Calu3 (cell line): ENCODE data around the gene TRAK1. TPM values are rescaled to one million over a fixed set of nuclear protein-coding genes. Genes with fewer than 3 reads are reported as not detected.

Source experiments
- BruUV-seq: library from RNA; stranded (reverse); fragments of 400-500 nt; replicated peaks from 2 replicates; lab custom pipeline; 2021; lab: Mats Ljungman, UMichigan
- CTCF ChIA-PET: fragments of 300-600 bp; sonication (Branson Sonifier 250); formaldehyde crosslinking; loops from one replicate; lab custom pipeline; 2022; ENCODE audit warnings: antibody characterized with exemption; lab: Charles Lee
- DNase-seq: peaks from one replicate; pipeline ENCODE4 v3.0.0; 2022
- H3K27ac Mint-ChIP-seq: one replicate; pipeline ENCODE4 v1.8.0; 2022; ENCODE audit warnings: mixed read lengths; ENCODE audit not compliant: unreplicated experiment
- H3K27me3 Mint-ChIP-seq: one replicate; pipeline ENCODE4 v1.8.0; 2022; ENCODE audit warnings: mixed read lengths; ENCODE audit not compliant: unreplicated experiment
- H3K36me3 Mint-ChIP-seq: one replicate; pipeline ENCODE4 v1.8.0; 2022; ENCODE audit warnings: mild to moderate bottlenecking, moderate library complexity, mixed read lengths; ENCODE audit not compliant: insufficient read depth, unreplicated experiment
- H3K4me1 Mint-ChIP-seq: one replicate; pipeline ENCODE4 v1.8.0; 2022; ENCODE audit warnings: mild to moderate bottlenecking, low read depth, mixed read lengths; ENCODE audit not compliant: unreplicated experiment
- H3K4me3 Mint-ChIP-seq: one replicate; pipeline ENCODE4 v1.8.0; 2022; ENCODE audit warnings: mild to moderate bottlenecking, low read depth, moderate library complexity, mixed read lengths; ENCODE audit not compliant: unreplicated experiment
- H3K9me3 Mint-ChIP-seq: one replicate; pipeline ENCODE4 v1.8.0; 2022; ENCODE audit warnings: low read depth, mixed read lengths; ENCODE audit not compliant: unreplicated experiment
- CTCF ChIP-seq: fragments of 200-600 bp; IDR thresholded peaks from one replicate; pipeline ENCODE4 v1.8.0; 2022; ENCODE audit warnings: antibody characterized with exemption; ENCODE audit not compliant: unreplicated experiment
- intact Hi-C: fragments of 100-400 bp; cut with micrococcal nuclease; formaldehyde crosslinking; loops from one replicate; pipeline ENCODE4 v1.10.0; 2022; ENCODE audit not compliant: unreplicated experiment
- total RNA-seq: library from RNA; stranded (reverse); gene quantifications from 2 replicates; pipeline ENCODE4 v1.2.3, GENCODE V29; 2022

TRAK1 gene
- total RNA-seq, 1 experiment from 2014 or later: 108 TPM

GRCh38 chr3:42216302-42216701, 125.1 kb downstream of the TRAK1 start:
- TF ChIP-seq CTCF: no peak
- no peak overlapping the region for H3K4me3 Mint-ChIP-seq
- no peak for DNase-seq
- H3K9me3 Mint-ChIP-seq: no peaks in the 10 kb centered on the region
- intact Hi-C loops: no loop called here
- CTCF ChIA-PET: interaction anchor here (0.7 kb wide), 1 partner anchor 19 kb away, joined by 4 read pairs; no protein-coding TSS in a partner anchor
- no peak overlapping the region for H3K27ac Mint-ChIP-seq
- BruUV-seq: no TSS peak
- peaks cover 54% of the 10 kb centered on the region for H3K36me3 Mint-ChIP-seq
- no peaks in the 10 kb centered on the region for H3K4me1 Mint-ChIP-seq
- no peaks in the 10 kb centered on the region for H3K27me3 Mint-ChIP-seq

GRCh38 chr3:42216931-42217333, 125.8 kb downstream of the TRAK1 start:
- Mint-ChIP-seq H3K36me3 (peaks cover 54% of the 10 kb centered on the region), H3K4me3 (no peak overlapping the region), H3K9me3 (no peaks in the 10 kb centered on the region), H3K27ac (no peak overlapping the region), H3K27me3 (no peaks in the 10 kb centered on the region), H3K4me1 (no peaks in the 10 kb centered on the region)
- no peak for DNase-seq
- CTCF ChIA-PET: interaction anchor here (0.7 kb wide), 1 partner anchor 19 kb away, joined by 4 read pairs; no protein-coding TSS in a partner anchor
- TF ChIP-seq CTCF: no peak
- BruUV-seq: no TSS peak
- intact Hi-C loops: no loop called here

GRCh38 chr3:42220436-42221121, 129.4 kb downstream of the TRAK1 start:
- CTCF ChIA-PET: interaction anchor here (0.6 kb wide), 1 partner anchor 233 kb away, joined by 5 read pairs; no protein-coding TSS in a partner anchor
- Mint-ChIP-seq H3K9me3 (no peaks in the 10 kb centered on the region), H3K27me3 (no peaks in the 10 kb centered on the region), H3K36me3 (peaks cover 57% of the 10 kb centered on the region), H3K4me1 (no peaks in the 10 kb centered on the region), H3K4me3 (no peak overlapping the region), H3K27ac (no peak overlapping the region)
- TF ChIP-seq CTCF: no peak
- no TSS peak for BruUV-seq
- intact Hi-C loops: no loop called here
- no peak for DNase-seq

- H3K4me3 Mint-ChIP-seq: no peak overlapping the region
- intact Hi-C loops: no loop called here
- no peaks in the 10 kb centered on the region for H3K4me1 Mint-ChIP-seq
- peaks cover 50% of the 10 kb centered on the region for H3K36me3 Mint-ChIP-seq
- no peak for TF ChIP-seq CTCF
- H3K9me3 Mint-ChIP-seq: no peaks in the 10 kb centered on the region
- no peaks in the 10 kb centered on the region for H3K27me3 Mint-ChIP-seq
- no TSS peak for BruUV-seq
- DNase-seq: no peak
- H3K27ac Mint-ChIP-seq: no peak overlapping the region
- CTCF ChIA-PET: no interaction called here
These were observed 132.0 kb downstream of the TRAK1 start for GRCh38 chr3:42222942-42223693.
